HG03521 (cell line): ENCODE data around the gene PIP4K2A.

ENCODE experiments used
- ATAC-seq: cut with Tn5 transposase; IDR thresholded peaks from one replicate; pipeline ENCODE4 v1.9.1; 2021; ENCODE audit warnings: mild to moderate bottlenecking, moderate library complexity; ENCODE audit not compliant: unreplicated experiment

The PIP4K2A gene

DNA sequence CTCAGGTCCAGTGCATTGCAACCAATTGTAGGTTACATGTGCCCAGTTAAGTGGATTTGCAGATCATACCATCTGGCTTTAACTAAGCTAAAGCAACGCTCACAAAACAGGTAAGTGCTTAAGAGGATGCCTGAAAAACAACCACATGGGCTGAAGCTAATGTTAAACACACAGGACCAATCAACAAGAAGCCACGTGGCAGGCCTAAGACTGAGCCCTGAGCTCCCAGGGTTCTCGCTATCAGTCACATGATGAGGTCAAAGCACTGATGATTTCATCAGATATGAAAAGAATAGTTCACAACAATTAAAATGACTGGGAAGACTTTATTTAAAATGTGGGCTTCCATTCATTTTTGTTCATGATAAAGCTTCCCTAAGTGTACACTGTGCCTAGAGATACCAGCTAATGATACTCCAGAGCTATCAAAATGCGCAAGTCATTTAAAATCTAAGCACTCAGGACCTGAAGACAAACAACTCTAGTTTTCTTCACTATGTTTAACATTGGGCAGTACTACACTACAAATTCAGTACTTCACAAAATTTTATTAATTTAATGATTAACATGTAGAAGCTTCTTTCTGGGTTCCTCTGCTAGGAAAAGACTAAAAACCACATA lies 90.6 kb downstream of the PIP4K2A start:
- no peak for ATAC-seq

DNA sequence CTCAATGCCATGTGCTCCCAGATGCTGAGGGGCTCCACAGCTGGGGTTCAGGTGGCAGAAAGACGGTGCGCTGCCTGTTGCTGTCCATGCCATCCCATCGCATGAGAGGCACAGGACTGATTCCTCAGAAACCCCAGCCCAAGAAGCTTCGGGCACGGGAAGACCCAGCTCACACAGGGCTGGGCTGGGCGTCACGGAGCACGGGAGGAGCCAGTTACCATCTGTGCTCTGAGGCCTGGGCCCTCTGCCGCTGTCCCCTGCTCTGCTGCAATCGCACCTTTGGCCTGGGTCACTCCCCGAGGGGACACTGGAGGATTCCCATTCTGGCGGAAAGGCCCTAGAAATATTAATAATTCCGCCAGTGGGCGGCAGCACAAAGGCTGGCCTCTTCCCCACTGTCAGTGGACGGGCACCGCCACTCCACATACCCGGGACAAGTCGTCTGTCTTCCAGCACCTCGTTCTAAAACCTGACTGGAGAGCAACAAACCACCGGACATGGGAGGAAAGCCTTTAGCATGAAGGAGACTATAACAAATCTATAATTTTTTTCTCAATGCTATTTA lies 92.1 kb downstream of the PIP4K2A start:
- no peak for ATAC-seq

DNA sequence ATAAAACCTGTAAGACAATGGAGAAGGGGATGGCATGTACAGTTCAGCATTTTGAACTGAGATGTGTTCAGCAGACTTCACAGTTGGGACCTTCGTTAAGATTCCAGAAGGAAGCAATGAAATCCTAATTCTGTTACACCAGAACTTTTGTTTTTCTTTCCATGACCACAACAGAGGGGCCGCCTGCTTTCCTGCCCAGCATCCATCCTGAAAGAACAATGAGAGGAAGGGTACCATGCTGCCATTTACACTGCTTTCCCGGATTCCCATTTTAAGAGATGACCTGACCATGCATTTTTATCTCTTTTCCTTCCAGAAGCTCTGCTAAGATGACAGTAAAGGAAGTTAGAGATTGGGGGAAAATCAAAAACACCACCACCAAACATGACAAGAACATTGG lies 92.7 kb downstream of the PIP4K2A start:
- no peak for ATAC-seq

DNA sequence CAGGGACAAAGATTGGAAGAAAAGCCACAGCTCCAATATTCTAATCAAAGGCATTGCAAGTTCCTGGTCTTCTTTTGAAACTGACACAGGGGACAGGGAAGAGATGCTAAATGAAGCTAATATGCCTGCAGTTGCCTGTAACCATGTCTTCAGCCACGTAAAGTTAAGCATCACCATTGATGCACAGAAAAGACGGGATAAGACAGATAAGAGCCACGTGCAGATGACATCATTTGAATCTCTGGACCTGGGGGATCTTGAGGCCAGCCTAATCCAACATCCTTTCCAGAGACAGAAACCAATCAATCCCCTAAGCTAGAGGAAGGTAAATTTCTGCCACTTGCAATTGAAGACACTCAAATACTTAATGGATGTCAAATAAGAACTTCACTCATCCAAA lies 93.4 kb downstream of the PIP4K2A start:
- ATAC-seq = no peak

DNA sequence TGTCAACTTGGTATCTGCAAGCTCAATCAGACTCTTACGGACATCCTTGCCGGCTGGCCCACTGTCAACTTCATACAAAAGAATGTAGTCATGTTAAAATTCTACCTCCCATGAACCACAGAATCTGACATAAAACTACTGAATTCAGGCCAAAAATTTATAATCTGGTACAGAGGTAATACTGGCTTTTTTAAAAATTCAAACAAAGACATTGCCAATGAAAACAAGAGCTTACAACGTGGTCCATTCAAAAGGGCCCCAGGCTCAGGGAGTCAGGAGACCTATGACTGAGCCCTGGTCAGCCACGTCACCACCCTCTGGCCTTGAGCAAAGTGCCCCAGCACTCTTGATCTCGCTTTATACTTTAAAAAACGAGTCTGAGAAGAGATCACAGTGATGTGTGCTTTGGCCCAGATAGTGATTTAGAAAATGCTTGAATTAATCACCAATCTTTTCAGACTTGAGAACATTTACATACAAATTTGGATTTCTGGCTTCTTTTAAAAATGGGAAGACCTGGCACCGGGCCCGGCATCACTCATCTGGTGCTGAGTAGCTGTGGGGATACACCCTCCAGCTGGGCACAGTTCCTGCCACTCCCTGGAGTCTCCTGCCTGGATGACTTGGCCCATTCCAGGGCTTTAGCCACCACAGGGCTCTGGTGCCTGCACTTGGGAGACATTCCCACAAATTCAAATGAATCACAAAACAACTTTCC lies 94.1 kb downstream of the PIP4K2A start:
- no peak for ATAC-seq

DNA sequence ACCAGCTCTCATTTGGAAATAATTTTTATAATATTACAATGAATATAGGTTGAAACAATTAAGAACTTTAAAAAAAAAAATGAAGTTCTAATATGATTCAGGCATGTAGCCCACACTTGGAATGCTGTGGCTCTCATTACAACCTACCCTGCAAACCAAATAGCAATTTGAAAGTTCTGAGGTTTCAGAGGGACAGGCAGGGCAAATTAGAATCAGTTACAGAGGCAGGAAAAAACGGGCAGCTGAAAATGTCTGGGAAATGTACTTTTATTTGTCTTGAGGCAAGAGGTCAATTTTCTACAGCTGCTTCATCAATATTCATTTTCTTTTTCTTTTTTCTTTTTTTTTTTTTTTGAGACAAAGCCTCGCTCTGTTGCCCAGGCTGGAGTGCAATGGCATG lies 95.3 kb downstream of the PIP4K2A start:
- ATAC-seq = no peak

DNA sequence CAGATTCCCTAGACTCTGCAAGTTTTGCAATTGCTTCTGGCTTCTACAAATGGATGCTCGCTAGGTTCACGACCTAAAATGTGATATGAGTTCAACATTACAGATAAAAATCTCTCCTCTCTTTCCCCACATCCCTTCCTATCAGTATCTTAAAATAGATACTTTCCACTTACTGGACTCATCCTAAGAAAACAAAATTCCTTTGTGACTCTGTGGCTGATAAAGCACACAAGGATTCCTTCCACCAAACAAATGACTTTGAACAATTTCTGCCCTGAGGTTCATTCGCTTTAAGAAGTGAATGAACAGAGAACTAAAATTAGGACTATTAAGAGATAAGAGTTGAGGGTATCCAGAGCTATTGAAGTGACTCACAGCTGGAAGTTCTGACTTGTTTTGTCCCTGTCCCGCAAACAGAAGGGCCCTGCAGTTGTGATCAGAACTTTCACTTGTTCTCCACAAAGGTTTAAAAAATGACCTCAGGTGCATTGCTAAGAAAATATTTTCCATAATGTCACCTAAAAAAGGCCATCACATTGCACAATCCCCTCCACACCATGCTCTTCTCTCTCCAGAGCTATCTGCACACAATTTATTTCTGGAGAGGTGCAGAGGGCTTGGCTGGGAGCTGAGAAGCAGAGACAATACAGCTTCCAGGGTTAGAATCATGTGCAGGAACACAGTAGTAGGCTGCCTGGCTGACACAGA lies 96.1 kb downstream of the PIP4K2A start:
- no peak for ATAC-seq

DNA sequence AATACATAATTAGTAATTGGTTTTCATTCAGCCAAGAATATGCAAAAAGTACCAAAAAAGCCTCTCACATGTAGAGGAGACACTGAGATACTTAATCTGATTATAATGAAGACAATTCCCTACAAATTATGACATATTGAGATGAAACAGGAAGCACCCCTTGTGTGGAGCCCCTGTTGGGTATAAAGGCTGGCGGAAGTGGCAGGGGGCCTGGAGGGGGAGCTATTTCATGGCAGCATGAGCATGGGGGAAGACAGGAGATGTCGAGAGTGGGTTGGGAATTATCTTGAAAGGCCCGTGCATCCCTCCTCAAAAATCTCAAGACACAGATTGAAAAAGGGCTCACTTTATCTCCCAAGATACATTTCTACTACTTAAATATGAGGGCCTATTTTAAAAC lies 96.9 kb downstream of the PIP4K2A start:
- ATAC-seq = no peak

DNA sequence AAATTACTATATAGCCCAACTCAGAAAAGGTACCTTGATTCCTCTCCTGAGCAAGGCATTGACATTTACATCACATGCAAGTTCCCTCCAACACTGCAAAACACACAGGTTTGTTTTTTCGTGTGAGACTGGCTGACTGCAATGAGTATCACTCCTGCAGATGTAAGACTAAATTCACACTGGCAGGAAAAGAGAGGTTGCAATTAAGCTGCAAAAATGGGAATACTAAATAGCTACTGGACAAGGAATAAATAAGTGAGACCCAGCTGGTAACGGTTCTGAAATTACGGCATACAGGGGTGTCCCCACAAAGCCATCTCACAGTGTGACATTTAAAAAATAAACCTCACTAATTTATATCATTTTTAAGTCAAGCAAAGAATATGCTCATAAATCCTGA lies 97.3 kb downstream of the PIP4K2A start:
- no peak for ATAC-seq

DNA sequence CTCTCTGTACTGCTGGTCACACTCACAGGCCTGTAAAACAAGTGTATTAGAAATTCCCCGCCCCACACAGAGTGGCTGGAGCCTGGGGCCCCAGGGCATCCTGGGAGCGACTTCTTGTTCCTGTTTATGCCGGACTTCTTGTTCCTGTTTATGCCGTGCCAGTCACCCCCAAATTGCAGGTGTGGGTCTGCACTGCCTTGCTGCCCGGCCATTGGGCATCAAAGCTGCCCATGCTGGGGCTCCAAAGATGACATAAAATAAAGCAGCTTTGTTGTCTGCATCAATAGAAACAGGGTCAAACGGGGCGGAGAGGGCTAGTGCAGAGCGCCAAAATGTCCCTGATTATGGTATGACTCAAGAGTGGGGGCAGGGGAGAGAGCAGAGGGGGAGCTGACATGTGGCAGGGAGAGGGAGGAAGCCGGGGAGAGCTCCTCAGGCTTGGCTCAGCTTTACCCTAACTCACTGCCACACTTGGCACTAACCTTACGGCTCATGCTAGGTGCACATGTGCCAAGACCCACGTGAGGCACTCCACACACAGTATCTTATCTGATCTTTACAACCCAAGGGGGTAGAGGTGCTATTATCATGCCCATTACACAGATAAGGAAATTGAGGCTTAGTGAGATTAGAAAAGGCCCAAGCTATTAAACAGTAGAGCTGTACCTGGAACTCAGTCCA lies 98.4 kb downstream of the PIP4K2A start:
- ATAC-seq = peak; percentile 67

DNA sequence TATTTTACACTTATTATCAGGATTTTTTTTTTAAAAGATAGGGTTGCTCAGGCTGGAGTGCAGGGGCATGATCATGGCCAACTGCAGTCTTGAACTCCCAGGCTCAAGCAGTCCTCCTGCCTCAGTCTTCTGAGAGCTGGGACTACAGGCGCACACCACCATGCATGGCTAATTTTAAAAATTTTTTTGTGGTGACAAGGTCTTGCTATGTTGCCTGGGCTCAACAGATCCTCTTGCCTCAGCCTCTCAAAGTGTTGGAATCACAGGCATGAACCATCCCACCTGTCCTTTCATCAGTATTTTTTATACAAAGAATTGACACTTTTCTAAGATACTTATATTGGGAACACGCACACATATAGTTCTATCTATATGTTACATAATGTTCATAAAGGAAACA lies 99.3 kb downstream of the PIP4K2A start:
- ATAC-seq = no peak

DNA sequence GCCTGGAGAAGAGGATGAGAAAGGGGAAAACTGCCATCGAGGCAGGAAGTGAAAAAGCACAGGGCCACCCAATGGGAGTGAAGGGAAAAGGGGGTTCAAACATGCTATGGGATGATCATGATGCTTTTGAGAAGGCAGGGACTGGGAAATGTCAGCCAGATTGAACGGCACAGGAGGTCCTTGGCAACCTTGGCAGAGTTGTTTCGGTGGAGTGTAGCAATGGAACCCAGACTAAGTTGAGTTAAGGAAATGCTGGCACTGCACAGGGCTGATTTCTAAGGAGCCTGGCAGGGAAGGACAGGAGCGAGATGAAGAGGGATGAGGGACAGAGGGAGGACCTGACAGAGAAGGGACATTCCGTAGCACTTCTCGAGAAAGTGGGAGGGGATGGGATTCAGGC lies 101.4 kb downstream of the PIP4K2A start:
- no peak for ATAC-seq

DNA sequence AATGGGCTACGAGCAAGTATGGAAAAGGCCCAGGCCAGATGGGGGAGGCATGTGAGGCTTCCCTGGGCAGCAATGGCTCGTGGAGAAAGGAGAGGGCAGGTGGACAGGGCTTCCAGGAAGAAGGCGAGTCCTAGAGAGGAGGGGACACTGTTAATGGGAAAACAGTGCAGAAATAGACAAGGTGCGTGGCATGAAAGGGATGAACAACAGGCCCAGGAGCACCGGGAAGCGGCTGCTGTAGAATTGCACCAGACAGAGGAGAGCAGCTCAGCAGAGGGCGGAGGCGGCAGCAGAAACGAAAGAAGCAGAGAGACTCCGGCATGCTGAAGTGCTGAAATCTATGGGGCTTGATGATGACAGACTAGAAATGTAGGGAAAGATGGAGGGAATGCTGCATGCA lies 102.1 kb downstream of the PIP4K2A start:
- no peak for ATAC-seq

DNA sequence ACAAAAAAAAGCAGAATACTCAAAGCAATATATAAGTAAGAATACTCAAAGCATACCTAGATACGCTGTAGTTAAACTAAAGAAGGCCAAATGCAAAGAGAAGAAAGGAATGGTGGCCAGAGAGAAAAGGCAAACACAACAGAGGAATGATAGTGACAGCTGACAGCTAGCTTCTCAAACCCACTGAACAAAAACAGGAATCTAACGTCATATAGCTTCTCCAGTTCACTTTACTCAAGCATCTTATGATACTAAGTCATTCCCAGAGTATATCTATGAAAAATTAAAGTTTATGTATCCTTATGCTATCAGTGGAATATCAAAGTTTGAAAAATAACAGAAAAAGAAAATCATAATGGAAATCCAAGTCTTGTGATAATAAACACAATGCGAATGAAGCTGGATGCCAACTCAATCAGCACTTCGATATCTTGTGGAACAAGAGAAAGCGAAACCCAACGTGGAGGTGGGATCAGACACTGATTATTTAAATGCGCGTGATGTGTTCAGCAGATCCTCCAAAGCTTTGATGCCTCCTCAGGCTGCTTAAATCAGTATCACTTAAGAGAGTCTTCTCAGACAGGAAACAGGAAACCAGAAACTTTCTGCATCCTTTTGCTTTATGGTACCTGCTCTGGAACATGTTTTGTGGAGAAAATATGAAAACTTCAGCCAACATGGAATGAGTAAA lies 102.8 kb downstream of the PIP4K2A start:
- ATAC-seq = peak; percentile 52

DNA sequence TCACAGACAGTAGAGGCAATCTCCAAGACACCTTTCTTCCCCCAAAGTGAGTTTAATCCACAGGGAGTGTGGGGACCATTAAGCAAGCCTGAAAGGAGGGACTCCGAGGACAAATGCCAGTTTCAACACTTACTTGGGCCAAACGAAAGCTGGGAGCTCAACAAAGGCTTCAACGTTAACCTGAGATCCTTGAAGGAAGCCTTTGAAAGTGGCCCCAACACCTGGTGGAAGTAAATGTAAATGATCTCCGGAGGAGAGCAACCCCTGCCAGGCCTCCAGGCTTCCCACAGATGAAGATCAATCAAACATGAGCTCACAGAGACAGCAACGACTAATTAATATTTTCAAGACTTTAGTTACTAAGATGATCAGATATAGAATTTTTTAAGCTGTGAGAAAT lies 103.8 kb downstream of the PIP4K2A start:
- ATAC-seq = no peak

DNA sequence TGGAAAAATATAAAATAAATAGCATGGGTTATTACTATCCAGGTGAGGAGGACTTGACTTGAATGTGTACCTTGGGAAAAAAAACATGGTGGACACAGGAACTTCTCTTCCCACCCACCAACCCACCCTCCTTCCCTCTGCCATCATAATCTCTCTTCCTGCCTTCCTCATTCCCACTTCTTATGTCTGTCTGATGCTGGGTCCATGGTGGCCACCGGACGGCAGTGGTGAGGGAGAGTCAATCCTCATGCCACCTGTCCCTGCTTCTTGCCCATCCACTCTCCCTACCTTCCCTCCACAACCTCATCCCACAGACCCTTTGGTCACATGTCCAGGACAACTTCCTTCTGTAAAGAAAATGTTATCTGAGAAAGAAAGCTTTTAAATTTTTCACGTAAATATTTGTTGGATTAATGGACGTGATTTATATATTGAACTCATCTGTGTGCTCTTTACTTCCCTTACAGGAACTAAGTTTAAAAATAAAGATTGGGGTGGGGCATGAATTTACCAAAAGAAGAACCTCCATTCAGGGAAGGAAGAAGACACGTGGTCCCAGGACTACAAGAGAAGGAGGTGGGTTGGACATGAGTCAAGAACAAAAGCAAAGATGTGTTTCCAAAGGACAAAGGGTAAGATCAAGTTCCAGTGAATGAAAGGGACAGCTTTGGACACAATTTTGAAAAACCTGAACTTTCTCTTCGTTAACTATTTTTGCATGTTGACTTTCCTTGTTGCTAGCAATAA lies 104.5 kb downstream of the PIP4K2A start:
- ATAC-seq = no peak

DNA sequence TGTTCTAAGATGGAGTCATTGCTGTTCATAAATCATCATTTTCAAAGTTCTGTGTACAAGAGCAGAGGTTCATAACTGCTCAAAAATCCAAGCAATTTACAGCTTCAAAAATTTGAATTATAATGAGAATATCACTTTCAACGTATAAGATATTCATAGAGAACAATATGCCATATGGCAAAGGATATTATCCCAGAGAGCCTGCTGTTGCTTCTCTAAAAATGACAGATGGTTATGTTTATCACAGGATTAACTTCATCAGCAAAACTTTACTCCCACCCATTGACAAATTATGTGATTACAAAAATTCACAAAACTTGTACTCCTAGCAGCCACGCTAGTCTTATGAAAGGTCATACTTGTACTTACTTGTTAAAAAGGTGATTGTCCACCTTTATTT lies 105.1 kb downstream of the PIP4K2A start:
- ATAC-seq = no peak

DNA sequence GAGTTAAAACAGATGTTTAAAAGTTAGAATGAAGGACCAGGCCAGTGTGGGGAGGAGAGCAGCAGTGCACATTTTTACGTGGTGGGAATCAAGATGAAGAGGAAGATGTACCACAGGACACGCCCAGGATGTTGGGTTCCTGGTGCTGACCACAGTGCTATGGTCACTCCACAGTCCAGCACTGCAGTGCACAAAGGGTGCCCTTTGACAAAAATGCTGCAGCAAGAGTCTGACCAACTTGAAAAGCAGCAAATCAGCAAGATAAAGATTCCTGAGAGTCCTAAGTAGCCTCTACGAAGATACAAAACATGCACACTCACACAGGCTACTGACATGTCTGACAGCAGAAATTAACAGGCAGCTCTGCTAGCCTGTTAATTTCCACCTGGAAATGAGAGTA lies 107.1 kb downstream of the PIP4K2A start:
- ATAC-seq = no peak

DNA sequence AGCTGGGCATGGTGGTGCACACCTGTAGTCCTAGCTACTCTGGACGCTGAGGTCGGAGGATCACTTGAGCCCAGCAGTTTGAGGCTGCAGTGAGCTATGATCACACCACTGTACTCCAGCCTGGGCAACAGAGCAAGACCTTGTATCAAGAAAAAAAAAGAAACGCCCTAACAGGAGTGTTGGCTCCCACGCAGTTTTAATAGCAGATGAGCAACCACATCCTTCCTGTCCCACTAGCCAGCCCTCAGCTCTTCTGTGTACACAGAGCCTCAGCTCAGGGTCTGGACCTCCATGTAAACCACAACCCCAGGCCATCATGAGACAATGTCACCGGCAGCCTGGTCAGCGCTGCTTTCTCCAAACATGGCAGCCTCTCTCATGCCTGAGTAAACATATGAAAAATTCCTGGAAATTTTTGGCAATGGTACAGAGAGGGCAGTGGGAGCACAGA lies 108.2 kb downstream of the PIP4K2A start:
- ATAC-seq = peak; percentile 97

DNA sequence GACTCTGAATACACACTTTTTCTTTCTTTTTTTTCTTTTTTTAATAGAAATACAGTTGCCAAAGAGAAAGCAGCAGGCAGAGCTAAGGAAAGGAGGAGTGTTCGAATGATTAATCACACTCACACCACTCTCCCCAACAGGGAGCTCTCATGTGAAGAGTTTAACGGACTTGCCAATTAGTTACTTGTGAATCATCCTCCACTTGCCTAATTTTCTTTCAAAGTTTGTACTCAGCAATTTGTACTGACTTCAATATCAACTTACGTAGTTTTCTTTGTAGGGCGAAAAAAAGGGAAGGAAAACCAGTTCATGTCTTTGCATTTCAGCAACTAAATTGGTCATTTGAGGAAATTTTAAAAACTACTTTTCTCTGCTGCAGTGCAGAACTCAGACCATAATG lies 109.2 kb downstream of the PIP4K2A start:
- no peak for ATAC-seq
